ENCODE measurements around the gene ZNF414.

DNA sequence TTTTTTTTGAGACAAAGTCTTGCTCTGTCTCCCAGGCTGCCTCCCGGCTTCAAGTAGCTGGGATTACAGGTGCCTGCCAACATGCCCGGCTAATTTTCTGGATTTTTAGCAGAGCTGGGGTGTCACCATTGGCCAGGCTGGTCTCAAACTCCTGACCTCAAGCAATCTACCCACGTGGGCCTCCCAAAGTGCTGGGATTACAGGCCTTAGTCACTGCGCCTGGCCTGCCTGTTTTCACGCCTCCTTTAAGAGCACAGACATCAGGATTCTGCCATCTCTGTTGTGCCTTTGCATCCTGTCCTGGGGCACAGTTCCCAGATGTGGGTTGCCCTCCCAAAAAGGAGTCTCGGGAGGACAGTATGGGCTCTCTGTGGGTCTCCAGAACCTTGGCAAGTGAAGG is 9.0 kb downstream of the ZNF414 start:
- TF ChIP-seq, protein P1, sequence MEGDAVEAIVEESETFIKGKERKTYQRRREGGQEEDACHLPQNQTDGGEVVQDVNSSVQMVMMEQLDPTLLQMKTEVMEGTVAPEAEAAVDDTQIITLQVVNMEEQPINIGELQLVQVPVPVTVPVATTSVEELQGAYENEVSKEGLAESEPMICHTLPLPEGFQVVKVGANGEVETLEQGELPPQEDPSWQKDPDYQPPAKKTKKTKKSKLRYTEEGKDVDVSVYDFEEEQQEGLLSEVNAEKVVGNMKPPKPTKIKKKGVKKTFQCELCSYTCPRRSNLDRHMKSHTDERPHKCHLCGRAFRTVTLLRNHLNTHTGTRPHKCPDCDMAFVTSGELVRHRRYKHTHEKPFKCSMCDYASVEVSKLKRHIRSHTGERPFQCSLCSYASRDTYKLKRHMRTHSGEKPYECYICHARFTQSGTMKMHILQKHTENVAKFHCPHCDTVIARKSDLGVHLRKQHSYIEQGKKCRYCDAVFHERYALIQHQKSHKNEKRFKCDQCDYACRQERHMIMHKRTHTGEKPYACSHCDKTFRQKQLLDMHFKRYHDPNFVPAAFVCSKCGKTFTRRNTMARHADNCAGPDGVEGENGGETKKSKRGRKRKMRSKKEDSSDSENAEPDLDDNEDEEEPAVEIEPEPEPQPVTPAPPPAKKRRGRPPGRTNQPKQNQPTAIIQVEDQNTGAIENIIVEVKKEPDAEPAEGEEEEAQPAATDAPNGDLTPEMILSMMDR (optimal IDR thresholded peaks at IDR 0.05 in 1 of 3, IDR thresholded peaks at IDR 0.05 in 1 of 3, conservative IDR thresholded peaks at IDR 0.05 in 1 of 3; ENCODE audit: extremely low read depth in 1 of 3, insufficient read depth in 2 of 3, low read length in 3 of 3): no peak
- no peak for TF ChIP-seq EZH2 (IDR thresholded peaks at IDR 0.05; ENCODE audit: low read length)
